H1 (cell line): Measurements from ENCODE around the gene PI4KB. TPM values are rescaled to one million over a fixed set of nuclear protein-coding genes. Genes with fewer than 3 reads are reported as not detected.

Experiments used
- BCL11A ChIP-seq, 2 experiments: IDR thresholded peaks; one replicate each; pipeline ENCODE4 v1.6.1; 2011; ENCODE audit warnings: low read depth in 2 of 2, low read length in 2 of 2, mild to moderate bottlenecking in 2 of 2
- SP1 ChIP-seq: IDR thresholded peaks from 2 replicates; pipeline ENCODE4 v1.6.1; 2011; ENCODE audit warnings: low read depth, low read length
- TEAD4 ChIP-seq: IDR thresholded peaks from 2 replicates; pipeline ENCODE4 v1.6.1; 2012; ENCODE audit warnings: low read depth, low read length, inconsistent platforms, mixed read lengths
- polyA plus RNA-seq, 7 experiments: library from polyadenylated mRNA; depleted of rRNA in 3 of 7; stranded (reverse) in 5 of 7; unstranded in 2 of 7; fragments of >200 nt in 5 of 7; fragments of 200-250 nt in 2 of 7; gene quantifications; 1 replicate in 5 of 7; 2 replicates in 1 of 7; 4 replicates in 1 of 7; pipeline versions ENCODE4 v1.2.1 to v1.2.3, GENCODE V29; 2011 to 2013; ENCODE audit warnings: missing spikeins in 2 of 7, mixed read lengths in 2 of 7
- total RNA-seq: library from RNA; stranded (reverse); fragmentation: NEBNext Ultra II Directional; extraction: Animal tissue kit (Norgen Biotek cat#: 25700); gene quantifications from 2 replicates; pipeline ENCODE4 v1.2.1, GENCODE V29; 2021
- TF ChIP-seq, protein P1 (sequence below): fragments of 300-600 bp; sonication (generic); IDR thresholded peaks from 2 replicates; pipeline ENCODE4 v1.7.1; 2012; ENCODE audit warnings: low read length, moderate library complexity, mild to moderate bottlenecking, inconsistent platforms; ENCODE audit not compliant: insufficient replicate concordance

Gene PI4KB
- total and polyA plus RNA-seq, 2 of the 8 experiments (the other 6 are each of a cell fraction or from before 2014, with no cell fraction given): 30.1 to 37.1 TPM

- TF ChIP-seq, protein P1, sequence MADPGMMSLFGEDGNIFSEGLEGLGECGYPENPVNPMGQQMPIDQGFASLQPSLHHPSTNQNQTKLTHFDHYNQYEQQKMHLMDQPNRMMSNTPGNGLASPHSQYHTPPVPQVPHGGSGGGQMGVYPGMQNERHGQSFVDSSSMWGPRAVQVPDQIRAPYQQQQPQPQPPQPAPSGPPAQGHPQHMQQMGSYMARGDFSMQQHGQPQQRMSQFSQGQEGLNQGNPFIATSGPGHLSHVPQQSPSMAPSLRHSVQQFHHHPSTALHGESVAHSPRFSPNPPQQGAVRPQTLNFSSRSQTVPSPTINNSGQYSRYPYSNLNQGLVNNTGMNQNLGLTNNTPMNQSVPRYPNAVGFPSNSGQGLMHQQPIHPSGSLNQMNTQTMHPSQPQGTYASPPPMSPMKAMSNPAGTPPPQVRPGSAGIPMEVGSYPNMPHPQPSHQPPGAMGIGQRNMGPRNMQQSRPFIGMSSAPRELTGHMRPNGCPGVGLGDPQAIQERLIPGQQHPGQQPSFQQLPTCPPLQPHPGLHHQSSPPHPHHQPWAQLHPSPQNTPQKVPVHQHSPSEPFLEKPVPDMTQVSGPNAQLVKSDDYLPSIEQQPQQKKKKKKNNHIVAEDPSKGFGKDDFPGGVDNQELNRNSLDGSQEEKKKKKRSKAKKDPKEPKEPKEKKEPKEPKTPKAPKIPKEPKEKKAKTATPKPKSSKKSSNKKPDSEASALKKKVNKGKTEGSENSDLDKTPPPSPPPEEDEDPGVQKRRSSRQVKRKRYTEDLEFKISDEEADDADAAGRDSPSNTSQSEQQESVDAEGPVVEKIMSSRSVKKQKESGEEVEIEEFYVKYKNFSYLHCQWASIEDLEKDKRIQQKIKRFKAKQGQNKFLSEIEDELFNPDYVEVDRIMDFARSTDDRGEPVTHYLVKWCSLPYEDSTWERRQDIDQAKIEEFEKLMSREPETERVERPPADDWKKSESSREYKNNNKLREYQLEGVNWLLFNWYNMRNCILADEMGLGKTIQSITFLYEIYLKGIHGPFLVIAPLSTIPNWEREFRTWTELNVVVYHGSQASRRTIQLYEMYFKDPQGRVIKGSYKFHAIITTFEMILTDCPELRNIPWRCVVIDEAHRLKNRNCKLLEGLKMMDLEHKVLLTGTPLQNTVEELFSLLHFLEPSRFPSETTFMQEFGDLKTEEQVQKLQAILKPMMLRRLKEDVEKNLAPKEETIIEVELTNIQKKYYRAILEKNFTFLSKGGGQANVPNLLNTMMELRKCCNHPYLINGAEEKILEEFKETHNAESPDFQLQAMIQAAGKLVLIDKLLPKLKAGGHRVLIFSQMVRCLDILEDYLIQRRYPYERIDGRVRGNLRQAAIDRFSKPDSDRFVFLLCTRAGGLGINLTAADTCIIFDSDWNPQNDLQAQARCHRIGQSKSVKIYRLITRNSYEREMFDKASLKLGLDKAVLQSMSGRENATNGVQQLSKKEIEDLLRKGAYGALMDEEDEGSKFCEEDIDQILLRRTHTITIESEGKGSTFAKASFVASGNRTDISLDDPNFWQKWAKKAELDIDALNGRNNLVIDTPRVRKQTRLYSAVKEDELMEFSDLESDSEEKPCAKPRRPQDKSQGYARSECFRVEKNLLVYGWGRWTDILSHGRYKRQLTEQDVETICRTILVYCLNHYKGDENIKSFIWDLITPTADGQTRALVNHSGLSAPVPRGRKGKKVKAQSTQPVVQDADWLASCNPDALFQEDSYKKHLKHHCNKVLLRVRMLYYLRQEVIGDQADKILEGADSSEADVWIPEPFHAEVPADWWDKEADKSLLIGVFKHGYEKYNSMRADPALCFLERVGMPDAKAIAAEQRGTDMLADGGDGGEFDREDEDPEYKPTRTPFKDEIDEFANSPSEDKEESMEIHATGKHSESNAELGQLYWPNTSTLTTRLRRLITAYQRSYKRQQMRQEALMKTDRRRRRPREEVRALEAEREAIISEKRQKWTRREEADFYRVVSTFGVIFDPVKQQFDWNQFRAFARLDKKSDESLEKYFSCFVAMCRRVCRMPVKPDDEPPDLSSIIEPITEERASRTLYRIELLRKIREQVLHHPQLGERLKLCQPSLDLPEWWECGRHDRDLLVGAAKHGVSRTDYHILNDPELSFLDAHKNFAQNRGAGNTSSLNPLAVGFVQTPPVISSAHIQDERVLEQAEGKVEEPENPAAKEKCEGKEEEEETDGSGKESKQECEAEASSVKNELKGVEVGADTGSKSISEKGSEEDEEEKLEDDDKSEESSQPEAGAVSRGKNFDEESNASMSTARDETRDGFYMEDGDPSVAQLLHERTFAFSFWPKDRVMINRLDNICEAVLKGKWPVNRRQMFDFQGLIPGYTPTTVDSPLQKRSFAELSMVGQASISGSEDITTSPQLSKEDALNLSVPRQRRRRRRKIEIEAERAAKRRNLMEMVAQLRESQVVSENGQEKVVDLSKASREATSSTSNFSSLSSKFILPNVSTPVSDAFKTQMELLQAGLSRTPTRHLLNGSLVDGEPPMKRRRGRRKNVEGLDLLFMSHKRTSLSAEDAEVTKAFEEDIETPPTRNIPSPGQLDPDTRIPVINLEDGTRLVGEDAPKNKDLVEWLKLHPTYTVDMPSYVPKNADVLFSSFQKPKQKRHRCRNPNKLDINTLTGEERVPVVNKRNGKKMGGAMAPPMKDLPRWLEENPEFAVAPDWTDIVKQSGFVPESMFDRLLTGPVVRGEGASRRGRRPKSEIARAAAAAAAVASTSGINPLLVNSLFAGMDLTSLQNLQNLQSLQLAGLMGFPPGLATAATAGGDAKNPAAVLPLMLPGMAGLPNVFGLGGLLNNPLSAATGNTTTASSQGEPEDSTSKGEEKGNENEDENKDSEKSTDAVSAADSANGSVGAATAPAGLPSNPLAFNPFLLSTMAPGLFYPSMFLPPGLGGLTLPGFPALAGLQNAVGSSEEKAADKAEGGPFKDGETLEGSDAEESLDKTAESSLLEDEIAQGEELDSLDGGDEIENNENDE: no peak
- TF ChIP-seq SP1 (no peak), TEAD4 (no peak), BCL11A (IDR thresholded peaks at IDR 0.05; ENCODE audit: low read depth in 2 of 2, low read length in 2 of 2) (no peak)
- TF ChIP-seq, all 59 proteins: peak for 0
Measured at GRCh38 chr1:151311011-151311410, 16.2 kb downstream of the PI4KB start (continued).
